ENCODE data around the gene AKAP9. TPM values are rescaled to one million over a fixed set of nuclear protein-coding genes. Genes with fewer than 3 reads are reported as not detected.
"Not testable (repeated sequence)": the region's sequence is repeated elsewhere in the genome, so short reads cannot be mapped to it uniquely, and the experiment has no call there.

Gene AKAP9
- total and polyA plus RNA-seq, 4 donors = 14.6 to 97.7 (median 57.0) TPM

DNA sequence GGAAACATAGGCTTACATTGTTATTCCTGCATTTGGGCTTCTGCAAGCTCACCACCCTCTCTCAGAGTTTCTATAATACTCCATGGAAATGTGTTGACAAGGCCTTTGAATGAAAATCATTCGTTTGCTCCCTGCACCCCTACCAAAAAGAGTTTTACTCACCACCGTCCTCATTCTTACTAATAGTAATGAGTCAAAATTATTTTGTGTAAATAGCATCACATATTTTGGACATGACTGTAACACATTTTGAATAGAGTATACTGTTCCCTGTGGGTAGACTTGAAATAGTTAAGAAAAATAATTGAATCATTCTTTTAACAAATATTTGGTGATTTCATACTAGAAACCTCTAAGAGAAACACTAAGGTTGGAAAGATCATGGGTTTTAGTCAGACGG is 84.6 kb downstream of the AKAP9 start:
- no peak overlapping the region for H3K27ac ChIP-seq (ENCODE audit: low read depth in 1 of 2, low read length in 2 of 2)
- WGBS = 90% methylated on average over 3 of the region's 3 CpGs

DNA sequence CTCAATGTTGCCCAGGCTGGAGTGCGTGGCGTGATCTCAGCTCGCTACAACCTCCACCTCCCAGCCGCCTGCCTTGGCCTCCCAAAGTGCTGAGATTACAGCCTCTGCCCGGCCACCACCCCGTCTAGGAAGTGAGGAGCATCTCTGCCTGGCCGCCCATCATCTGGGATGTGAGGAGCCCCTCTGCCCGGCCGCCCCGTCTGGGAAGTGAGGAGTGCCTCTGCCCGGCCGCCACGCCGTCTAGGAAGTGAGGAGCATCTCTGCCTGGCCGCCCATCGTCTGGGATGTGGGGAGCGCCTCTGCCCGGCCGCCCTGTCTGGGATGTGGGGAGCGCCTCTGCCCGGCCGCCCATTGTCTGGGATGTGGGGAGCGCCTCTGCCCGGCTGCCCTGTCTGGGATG is 86.0 kb downstream of the AKAP9 start:
- WGBS = 98% methylated on average over 24 of the region's 24 CpGs
- not testable (repeated sequence) for H3K4me3 ChIP-seq (ENCODE audit: low read depth in 1 of 3, low read length in 3 of 3); H3K9ac ChIP-seq (ENCODE audit: low read depth in 1 of 2, low read length in 2 of 2); DNase-seq (ENCODE audit: low spot score); H3K27ac ChIP-seq (ENCODE audit: low read depth in 1 of 2, low read length in 2 of 2); H3K9me3 ChIP-seq (ENCODE audit: control insufficient read depth in 4 of 4, low read length in 3 of 4); H3K4me1 ChIP-seq (ENCODE audit: control insufficient read depth in 4 of 4, insufficient read depth in 4 of 4, low read length in 3 of 4); H3K27me3 ChIP-seq (ENCODE audit: control insufficient read depth in 4 of 4, insufficient read depth in 4 of 4, low read length in 3 of 4)
- H3K36me3 ChIP-seq (ENCODE audit: control insufficient read depth in 4 of 4, insufficient read depth in 3 of 4, low read depth in 1 of 4, low read length in 3 of 4) = peaks cover 9 to 32% (median 27%) of the 10 kb centered on the region in 4 donors

More for the DNA sequence above, 84.6 kb downstream of the AKAP9 start:
- no peaks in the 10 kb centered on the region for H3K9me3 ChIP-seq (ENCODE audit: control insufficient read depth in 4 of 4, low read length in 3 of 4)
- no peak overlapping the region for H3K4me3 ChIP-seq (ENCODE audit: low read depth in 1 of 3, low read length in 3 of 3)
- no peaks in the 10 kb centered on the region for H3K4me1 ChIP-seq (ENCODE audit: control insufficient read depth in 4 of 4, insufficient read depth in 4 of 4, low read length in 3 of 4)
- no peaks in the 10 kb centered on the region for H3K27me3 ChIP-seq (ENCODE audit: control insufficient read depth in 4 of 4, insufficient read depth in 4 of 4, low read length in 3 of 4)
- TF ChIP-seq HNF4G (IDR thresholded peaks at IDR 0.05) = no peak
- no peak for TF ChIP-seq RAD21 (IDR thresholded peaks at IDR 0.05)
- no peak for TF ChIP-seq FOXA2 (IDR thresholded peaks at IDR 0.05)
- no peak for TF ChIP-seq YY1 (IDR thresholded peaks at IDR 0.05)
- peaks cover 9 to 29% (median 23%) of the 10 kb centered on the region in 4 donors for H3K36me3 ChIP-seq (ENCODE audit: control insufficient read depth in 4 of 4, insufficient read depth in 3 of 4, low read depth in 1 of 4, low read length in 3 of 4)
- H3K9ac ChIP-seq (ENCODE audit: low read depth in 1 of 2, low read length in 2 of 2) = no peak overlapping the region
- DNase-seq (ENCODE audit: low spot score) = no peak

DNA sequence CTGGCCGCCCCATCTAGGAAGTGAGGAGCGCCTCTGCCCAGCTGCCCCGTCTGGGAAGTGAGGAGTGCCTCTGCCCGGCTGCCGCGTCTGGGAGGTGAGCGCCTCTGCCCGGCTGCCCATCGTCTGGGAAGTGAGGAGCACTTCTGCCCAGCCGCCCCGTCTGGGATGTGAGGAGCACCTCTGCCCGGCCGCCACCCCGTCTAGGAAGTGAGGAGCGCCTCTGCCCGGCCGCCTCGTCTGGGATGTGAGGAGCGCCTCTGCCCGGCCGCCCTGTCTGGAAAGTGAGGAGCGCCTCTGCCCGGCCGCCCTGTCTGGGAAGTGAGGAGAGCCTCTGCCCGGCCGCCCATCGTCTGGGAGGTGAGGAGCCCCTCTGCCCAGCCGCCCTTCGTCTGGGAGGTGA is 86.5 kb downstream of the AKAP9 start:
- 98% methylated on average over 29 of the region's 29 CpGs for WGBS
- H3K27me3 ChIP-seq (ENCODE audit: control insufficient read depth in 4 of 4, insufficient read depth in 4 of 4, low read length in 3 of 4); H3K4me3 ChIP-seq (ENCODE audit: low read depth in 1 of 3, low read length in 3 of 3); H3K9ac ChIP-seq (ENCODE audit: low read depth in 1 of 2, low read length in 2 of 2); DNase-seq (ENCODE audit: low spot score); H3K4me1 ChIP-seq (ENCODE audit: control insufficient read depth in 4 of 4, insufficient read depth in 4 of 4, low read length in 3 of 4); H3K9me3 ChIP-seq (ENCODE audit: control insufficient read depth in 4 of 4, low read length in 3 of 4); H3K27ac ChIP-seq (ENCODE audit: low read depth in 1 of 2, low read length in 2 of 2): not testable (repeated sequence)
- H3K36me3 ChIP-seq (ENCODE audit: control insufficient read depth in 4 of 4, insufficient read depth in 3 of 4, low read depth in 1 of 4, low read length in 3 of 4) = peaks cover 9 to 33% (median 24%) of the 10 kb centered on the region in 4 donors

DNA sequence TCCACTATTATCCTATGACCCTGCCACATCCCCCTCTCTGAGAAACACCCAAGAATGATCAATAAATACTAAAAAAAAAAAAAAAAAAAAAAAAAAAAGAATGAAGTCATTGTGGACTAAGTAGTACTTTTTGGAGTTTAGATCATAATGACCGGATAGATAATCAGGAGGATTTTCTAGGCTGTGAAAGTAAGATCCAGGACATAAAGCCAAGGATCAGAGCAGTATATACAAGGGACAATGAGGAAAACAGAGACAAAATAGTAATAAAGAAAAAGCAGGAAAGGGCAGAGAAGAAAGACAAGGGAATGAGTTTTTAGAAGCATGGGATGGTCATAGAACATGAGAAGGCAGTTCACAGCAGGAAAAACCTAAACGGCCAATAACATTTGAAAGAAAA is 87.6 kb downstream of the AKAP9 start:
- H3K4me1 ChIP-seq (ENCODE audit: control insufficient read depth in 4 of 4, insufficient read depth in 4 of 4, low read length in 3 of 4) = no peaks in the 10 kb centered on the region
- no peak overlapping the region for H3K4me3 ChIP-seq (ENCODE audit: low read depth in 1 of 3, low read length in 3 of 3)
- no peaks in the 10 kb centered on the region for H3K27me3 ChIP-seq (ENCODE audit: control insufficient read depth in 4 of 4, insufficient read depth in 4 of 4, low read length in 3 of 4)
- 73% methylated on average over 2 of the region's 2 CpGs for WGBS
- no peaks in the 10 kb centered on the region for H3K9me3 ChIP-seq (ENCODE audit: control insufficient read depth in 4 of 4, low read length in 3 of 4)
- H3K9ac ChIP-seq (ENCODE audit: low read depth in 1 of 2, low read length in 2 of 2) = no peak overlapping the region
- no peak overlapping the region for H3K27ac ChIP-seq (ENCODE audit: low read depth in 1 of 2, low read length in 2 of 2)
- no peak for DNase-seq (ENCODE audit: low spot score)
- TF ChIP-seq TAF1 (conservative IDR thresholded peaks at IDR 0.05) (no peak), EGR1 (IDR thresholded peaks at IDR 0.05; ENCODE audit: low read depth in 2 of 2) (no peak), RAD21 (IDR thresholded peaks at IDR 0.05) (no peak), SP1 (IDR thresholded peaks at IDR 0.05) (no peak), FOXA1 (IDR thresholded peaks at IDR 0.05) (no peak), YY1 (IDR thresholded peaks at IDR 0.05) (no peak), FOXA2 (IDR thresholded peaks at IDR 0.05) (no peak), HNF4A (conservative IDR thresholded peaks at IDR 0.05) (no peak), RXRA (IDR thresholded peaks at IDR 0.05) (no peak), GABPA (IDR thresholded peaks at IDR 0.05 in 1 of 2, conservative IDR thresholded peaks at IDR 0.05 in 1 of 2) (no peak), NR2F2 (IDR thresholded peaks at IDR 0.05) (no peak), HNF4G (IDR thresholded peaks at IDR 0.05) (no peak), JUND (IDR thresholded peaks at IDR 0.05) (no peak)
- TF ChIP-seq, protein P1, sequence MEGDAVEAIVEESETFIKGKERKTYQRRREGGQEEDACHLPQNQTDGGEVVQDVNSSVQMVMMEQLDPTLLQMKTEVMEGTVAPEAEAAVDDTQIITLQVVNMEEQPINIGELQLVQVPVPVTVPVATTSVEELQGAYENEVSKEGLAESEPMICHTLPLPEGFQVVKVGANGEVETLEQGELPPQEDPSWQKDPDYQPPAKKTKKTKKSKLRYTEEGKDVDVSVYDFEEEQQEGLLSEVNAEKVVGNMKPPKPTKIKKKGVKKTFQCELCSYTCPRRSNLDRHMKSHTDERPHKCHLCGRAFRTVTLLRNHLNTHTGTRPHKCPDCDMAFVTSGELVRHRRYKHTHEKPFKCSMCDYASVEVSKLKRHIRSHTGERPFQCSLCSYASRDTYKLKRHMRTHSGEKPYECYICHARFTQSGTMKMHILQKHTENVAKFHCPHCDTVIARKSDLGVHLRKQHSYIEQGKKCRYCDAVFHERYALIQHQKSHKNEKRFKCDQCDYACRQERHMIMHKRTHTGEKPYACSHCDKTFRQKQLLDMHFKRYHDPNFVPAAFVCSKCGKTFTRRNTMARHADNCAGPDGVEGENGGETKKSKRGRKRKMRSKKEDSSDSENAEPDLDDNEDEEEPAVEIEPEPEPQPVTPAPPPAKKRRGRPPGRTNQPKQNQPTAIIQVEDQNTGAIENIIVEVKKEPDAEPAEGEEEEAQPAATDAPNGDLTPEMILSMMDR (IDR thresholded peaks at IDR 0.05; ENCODE audit: low read depth, low read length, missing input control) = no peak
- TF ChIP-seq, protein P2, sequence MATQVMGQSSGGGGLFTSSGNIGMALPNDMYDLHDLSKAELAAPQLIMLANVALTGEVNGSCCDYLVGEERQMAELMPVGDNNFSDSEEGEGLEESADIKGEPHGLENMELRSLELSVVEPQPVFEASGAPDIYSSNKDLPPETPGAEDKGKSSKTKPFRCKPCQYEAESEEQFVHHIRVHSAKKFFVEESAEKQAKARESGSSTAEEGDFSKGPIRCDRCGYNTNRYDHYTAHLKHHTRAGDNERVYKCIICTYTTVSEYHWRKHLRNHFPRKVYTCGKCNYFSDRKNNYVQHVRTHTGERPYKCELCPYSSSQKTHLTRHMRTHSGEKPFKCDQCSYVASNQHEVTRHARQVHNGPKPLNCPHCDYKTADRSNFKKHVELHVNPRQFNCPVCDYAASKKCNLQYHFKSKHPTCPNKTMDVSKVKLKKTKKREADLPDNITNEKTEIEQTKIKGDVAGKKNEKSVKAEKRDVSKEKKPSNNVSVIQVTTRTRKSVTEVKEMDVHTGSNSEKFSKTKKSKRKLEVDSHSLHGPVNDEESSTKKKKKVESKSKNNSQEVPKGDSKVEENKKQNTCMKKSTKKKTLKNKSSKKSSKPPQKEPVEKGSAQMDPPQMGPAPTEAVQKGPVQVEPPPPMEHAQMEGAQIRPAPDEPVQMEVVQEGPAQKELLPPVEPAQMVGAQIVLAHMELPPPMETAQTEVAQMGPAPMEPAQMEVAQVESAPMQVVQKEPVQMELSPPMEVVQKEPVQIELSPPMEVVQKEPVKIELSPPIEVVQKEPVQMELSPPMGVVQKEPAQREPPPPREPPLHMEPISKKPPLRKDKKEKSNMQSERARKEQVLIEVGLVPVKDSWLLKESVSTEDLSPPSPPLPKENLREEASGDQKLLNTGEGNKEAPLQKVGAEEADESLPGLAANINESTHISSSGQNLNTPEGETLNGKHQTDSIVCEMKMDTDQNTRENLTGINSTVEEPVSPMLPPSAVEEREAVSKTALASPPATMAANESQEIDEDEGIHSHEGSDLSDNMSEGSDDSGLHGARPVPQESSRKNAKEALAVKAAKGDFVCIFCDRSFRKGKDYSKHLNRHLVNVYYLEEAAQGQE (IDR thresholded peaks at IDR 0.05) = no peak
- TF ChIP-seq, protein P3, sequence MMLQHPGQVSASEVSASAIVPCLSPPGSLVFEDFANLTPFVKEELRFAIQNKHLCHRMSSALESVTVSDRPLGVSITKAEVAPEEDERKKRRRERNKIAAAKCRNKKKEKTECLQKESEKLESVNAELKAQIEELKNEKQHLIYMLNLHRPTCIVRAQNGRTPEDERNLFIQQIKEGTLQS (IDR thresholded peaks at IDR 0.05) = no peak
- TF ChIP-seq, protein P4, sequence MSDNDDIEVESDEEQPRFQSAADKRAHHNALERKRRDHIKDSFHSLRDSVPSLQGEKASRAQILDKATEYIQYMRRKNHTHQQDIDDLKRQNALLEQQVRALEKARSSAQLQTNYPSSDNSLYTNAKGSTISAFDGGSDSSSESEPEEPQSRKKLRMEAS (IDR thresholded peaks at IDR 0.05) = no peak
- TF ChIP-seq, protein P5, sequence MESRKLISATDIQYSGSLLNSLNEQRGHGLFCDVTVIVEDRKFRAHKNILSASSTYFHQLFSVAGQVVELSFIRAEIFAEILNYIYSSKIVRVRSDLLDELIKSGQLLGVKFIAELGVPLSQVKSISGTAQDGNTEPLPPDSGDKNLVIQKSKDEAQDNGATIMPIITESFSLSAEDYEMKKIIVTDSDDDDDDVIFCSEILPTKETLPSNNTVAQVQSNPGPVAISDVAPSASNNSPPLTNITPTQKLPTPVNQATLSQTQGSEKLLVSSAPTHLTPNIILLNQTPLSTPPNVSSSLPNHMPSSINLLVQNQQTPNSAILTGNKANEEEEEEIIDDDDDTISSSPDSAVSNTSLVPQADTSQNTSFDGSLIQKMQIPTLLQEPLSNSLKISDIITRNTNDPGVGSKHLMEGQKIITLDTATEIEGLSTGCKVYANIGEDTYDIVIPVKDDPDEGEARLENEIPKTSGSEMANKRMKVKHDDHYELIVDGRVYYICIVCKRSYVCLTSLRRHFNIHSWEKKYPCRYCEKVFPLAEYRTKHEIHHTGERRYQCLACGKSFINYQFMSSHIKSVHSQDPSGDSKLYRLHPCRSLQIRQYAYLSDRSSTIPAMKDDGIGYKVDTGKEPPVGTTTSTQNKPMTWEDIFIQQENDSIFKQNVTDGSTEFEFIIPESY (IDR thresholded peaks at IDR 0.05) = no peak
- peaks cover 9 to 28% (median 18%) of the 10 kb centered on the region in 4 donors for H3K36me3 ChIP-seq (ENCODE audit: control insufficient read depth in 4 of 4, insufficient read depth in 3 of 4, low read depth in 1 of 4, low read length in 3 of 4)
